HG02973 (cell line): Measurements from ENCODE around the gene TOLLIP.
"Not testable (repeated sequence)": the region's sequence is repeated elsewhere in the genome, so short reads cannot be mapped to it uniquely, and the experiment has no call there.

ENCODE experiments used
- ATAC-seq: cut with Tn5 transposase; IDR thresholded peaks from one replicate; pipeline ENCODE4 v1.9.1; 2021; ENCODE audit warnings: moderate library complexity; ENCODE audit not compliant: unreplicated experiment

The TOLLIP gene

GRCh38 chr11:1344056-1344635 is 34.7 kb upstream of the TOLLIP start:
- no peak for ATAC-seq

- no peak for ATAC-seq
These were observed 34.1 kb upstream of the TOLLIP start for GRCh38 chr11:1343391-1344055.

- no peak for ATAC-seq
These were observed 33.5 kb upstream of the TOLLIP start for GRCh38 chr11:1342946-1343345.

GRCh38 chr11:1341928-1342524 is 32.6 kb upstream of the TOLLIP start:
- ATAC-seq = no peak

DNA sequence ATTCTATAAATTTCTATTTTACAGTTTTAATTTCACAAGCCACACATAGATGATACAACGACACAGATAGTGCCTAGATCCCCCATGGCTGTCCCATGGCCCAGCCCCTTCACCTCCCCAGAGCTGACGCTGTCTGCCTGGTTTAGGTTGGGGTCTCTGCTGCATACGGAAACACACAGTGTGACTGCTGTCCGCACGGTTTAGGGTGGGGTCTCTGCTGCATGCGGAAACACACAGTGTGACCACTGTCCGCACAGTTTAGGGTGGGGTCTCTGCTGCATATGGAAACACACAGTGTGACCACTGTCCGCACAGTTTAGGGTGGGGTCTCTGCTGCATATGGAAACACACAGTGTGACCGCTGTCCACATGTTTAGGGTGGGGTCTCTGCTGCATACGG is 31.8 kb upstream of the TOLLIP start:
- not testable (repeated sequence) for ATAC-seq

DNA sequence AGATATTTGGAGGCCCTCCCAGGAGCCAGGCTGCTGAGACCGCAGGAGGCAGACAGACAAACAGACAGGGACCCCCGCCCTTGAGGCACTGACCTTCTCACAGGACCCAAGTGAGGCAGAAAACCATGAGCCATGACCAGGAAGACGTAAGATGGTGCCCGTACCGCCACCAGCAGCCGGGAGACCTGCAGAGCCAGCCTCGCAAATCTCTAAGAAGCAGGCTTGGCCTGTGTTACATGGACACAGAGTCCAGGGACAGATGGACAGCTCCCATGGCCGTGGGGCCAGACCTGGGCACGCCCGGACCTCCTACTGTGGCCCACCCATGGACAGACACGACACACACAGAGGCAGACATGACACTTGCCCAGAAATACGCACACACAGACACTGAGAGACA is 30.7 kb upstream of the TOLLIP start:
- ATAC-seq = no peak

DNA sequence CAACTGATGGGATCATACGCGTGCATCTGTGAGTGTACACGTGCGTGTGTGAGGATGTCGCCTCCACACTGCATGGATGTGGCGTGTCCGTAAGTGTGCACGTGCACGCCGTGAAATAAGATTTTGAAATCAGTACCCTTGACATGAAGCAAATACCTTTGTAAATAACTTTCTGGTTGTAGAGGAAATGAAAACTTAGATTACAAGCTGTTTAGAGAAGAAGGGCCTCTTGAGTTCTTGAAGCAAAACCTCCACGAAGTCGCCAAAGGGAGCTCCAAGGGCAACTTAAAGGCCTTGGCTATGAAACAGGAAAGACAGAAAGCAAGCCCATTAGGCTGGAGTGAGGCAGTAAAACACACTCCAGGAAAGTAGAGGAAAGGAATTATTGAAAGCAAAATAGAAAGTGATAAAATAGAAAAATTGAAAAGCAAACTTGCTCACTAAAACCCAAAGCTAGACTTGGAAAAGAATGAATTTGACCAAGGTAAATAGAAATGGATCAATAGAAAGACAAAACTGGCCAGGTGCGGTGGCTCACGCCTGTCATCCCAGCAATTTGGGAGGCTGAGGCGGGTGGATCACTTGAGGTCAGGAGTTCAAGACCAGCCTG is 29.7 kb upstream of the TOLLIP start:
- ATAC-seq = no peak

DNA sequence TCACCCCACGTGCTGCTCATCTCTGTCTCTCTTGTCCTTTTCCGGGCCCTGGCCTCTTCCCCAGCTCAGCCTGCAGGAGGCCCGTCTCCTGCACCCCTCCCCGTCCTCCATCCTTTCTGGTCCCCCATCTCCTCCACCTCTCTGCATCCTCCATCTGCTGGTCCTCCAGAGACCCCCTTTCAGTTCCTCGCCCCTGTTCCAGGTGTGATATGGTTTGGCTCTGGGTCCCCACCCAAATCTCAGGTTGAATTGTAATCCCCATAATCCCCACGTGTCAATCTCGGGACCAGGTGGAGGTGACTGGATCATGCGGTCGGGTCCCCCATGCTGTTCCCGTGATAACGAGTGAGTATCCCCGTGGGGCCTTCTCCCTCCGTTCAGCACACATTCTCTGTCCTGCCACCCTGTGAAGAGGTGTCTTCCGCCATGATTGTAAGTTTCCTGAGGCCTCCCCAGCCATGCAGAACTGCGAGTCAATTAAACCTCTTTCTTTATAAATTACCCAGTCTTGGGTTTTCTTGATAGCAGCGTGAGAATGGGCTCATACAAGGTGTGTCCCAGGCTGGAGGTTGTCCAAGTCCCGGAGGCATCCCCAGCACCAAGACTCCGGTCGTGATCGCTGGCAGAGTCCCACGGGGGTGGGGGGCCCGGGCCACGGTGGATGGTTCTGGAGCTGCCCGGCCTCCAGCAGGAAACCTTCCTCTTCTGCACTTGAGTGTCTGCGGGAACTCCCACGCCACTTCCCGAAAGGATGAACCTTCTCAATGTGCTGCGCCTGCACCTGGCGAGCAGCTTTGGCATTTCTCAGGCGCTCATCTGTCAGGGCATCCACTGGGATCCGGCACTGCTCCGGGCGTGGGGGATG is 29.0 kb upstream of the TOLLIP start:
- ATAC-seq = no peak

- no peak for ATAC-seq
These were observed 28.2 kb upstream of the TOLLIP start for GRCh38 chr11:1337647-1338007.

- no peak for ATAC-seq
These were observed 27.6 kb upstream of the TOLLIP start for GRCh38 chr11:1336836-1337646.

DNA sequence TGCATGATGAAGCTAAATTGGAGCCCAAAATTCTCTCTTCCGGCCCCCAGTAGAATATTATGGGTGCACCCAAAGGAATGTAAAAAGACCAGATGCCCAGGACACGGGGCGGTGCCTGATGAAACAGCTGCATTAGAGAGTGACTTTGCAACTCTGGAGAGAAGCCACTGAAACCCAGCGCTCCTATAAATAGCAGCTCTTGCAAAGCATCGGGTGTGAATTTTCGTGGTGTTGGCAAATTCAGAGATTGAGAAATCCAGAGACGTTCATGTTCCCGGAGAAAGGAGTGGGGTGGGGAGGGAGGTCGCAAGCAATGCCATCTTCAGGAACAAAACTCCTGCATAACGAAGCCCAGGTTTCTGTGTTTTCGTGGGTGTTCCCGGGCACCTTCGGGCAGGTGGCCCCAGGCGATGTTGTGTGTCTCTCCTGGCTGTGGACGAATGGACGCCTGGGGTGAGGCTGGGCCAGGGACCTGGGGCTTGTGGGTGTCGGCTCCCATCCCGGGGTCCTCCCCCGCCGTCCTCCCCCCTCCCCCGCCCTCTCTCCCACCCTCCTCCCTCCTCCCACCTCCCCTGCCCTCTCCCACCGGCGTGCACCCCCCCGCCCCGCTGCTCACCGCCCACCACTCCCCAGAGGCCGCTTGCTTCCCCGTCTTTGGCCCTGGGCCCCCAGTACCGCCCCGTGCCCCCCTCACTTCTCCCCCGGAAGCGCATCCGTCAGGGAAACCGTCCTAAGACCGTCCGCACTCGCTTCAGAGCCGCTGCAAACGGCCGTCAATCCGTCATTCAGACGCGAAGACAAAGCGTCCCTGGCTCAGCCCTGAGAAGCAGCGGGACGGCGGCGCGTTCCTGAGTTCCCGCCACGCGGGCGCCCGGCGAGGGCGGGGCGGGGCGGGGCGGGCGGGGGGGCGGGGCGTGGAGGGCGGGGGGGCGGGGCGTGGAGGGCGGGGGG is 26.7 kb upstream of the TOLLIP start:
- no peak for ATAC-seq

DNA sequence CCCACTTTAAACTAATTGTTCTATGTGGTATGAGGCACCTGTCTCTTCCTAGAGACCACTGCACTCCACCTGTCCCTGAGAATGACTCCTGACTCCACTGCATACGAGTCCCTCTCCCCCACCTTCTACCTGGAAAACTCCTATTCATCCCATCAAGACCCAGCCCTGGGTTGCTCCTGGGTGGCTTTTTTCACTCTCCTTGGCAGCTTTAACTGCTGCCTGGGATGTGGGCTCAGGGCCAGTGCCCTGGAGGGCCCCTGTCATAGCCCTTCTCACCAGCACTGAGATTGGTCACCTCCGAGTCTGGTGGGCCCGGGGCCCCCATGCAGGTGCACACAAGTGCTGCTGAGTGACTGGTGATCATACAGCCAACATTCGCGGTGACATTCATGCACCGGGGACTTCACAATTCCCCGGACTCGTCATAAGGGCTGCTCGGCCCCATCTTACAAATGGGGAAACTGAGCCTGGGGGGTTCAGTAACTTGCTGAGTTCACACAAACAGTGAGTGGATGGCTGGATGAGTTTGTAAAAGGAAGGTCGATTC is 25.9 kb upstream of the TOLLIP start:
- ATAC-seq = no peak

DNA sequence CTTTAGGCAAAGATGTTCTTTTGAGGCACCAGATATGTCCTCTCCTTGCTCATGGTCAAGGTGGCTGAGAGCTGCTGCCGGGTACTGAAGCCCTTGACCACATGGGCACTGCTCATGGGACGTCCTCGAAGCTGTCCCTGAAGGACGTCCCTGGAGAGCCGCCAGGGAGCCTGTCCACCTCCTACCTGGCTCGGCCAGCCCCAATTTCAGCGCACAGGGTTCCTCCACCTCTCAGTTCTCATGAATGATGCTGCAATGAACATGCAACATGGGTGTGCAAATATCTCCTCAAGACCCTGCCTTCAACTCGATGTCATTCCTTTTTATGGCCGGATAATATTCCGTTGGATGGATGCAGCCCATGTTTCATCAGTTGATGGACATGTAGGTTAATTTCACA is 24.4 kb upstream of the TOLLIP start:
- no peak for ATAC-seq

GRCh38 chr11:1333091-1333772 is 23.8 kb upstream of the TOLLIP start:
- no peak for ATAC-seq

GRCh38 chr11:1330473-1330872 is 21.0 kb upstream of the TOLLIP start:
- no peak for ATAC-seq

DNA sequence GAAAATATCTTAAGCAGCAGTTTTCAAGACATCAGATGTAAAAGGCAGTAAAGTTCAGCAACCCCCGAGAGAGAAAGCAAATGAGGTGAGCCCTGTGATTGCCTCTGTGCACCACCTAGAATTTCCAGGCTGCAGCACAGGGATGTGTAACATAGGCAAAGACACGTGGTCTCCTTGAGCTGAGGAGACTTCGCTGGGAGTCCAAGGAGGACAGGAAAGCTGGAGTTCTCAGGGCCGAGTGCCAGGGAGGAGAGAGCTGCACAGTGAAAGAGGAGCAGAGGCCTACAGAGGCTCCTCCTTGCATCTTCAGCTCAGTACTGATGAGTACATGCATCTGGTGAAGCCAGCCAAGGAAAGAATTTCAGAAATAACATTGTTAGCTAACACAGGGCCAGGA is 17.6 kb upstream of the TOLLIP start:
- ATAC-seq = no peak

DNA sequence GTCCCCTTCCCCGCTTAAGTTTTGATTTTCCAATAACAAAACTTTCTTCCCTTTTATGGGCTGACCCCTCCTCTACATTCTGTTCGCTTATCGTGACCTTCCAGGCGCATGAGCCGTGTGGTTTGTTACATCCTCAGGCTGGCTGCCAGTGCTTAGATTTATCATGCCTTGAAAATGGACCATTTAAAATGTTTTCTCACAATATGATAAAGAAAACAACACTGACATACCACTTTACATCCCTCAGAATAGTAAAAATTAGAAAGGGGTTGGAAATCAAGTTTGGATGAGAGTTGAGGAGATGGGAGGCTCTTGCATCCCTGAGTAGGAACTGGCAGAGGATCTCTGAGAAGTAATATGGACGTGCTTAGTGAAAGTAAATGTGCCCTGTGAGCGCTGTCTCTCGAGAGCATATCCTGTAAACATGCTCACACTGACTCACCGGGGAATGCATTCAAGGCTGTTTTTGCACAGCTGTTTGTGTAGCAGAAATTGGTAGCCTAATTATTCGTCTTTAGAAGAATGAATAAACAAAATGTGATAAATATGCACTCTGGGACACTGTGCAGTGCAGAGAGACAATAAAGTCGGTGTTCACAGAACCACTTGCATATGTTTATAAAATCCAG is 17.1 kb upstream of the TOLLIP start:
- no peak for ATAC-seq

DNA sequence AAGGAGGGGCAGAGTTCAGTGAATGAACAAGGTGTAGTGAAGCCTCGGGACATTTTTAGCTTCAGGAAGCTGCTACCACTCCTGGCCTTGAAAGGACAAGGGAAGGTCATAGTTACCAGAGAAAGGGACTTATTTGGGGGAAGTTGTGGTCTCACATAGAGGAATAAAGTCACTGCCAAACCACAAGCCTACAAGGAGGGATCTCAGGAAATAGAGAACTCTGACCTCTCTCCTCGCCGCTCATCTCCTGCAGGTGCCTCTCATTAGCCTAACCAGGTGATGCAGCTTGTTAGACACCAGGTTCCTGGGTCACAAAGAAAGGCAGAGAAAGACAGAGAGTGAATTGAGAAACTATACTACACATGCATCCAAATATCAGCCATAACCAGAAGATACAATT is 14.3 kb upstream of the TOLLIP start:
- no peak for ATAC-seq
